DMS53 treated with DMSO at 0.1 percent for 48 hours (cell line): ENCODE results near the gene KCNQ2.

Experiments
- DNase-seq: peaks from one replicate; lab custom pipeline; 2025; ENCODE audit not compliant: unreplicated experiment; lab: John Stamatoyannopoulos, UW

KCNQ2 gene

DNA sequence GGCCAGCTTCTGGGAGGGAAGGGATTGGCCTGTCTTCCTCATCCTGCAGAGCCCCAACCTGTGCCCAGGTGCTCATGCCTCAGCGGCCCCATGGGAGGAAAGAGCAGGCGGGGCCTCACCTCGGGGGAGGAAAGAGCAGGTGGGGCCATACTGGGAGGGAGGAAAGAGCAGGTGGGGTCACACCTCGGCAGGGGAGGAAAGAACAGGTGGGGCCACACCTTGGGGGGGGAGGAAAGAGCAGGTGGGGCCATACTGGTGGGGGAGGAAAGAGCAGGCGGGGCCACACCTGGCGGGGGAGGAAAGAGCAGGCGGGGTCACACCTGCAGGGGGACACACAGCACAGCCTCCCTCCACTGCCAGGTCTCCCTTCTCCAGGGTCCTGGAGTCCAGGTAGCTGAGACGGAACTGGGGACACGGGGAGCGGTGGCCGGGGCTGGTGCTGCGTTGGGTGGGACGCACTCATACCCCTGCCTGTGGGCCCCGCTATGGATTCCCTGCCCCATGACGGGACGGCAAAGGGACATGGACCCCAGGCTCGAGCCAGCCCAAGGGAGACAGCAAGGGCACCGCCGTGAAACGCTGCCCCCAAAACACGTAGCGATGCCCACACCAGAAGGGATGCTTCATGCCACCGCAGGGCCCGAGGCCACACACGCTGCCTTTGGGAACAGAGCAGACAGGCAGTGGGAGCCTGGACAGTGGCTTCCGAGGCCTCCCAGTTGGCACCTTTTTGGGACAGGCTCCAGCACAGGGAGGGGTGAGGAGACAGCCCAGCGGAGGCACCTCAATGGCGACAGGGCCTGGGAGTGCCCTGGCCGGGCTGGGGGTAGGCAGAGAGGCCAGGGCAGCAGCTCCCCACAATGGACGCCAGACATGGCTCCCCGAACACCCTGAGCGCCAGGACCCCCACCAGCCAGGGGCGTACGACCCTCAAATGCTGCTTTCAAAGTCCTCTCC, 68.0 kb downstream of the KCNQ2 start:
- DNase-seq: no peak

DNA sequence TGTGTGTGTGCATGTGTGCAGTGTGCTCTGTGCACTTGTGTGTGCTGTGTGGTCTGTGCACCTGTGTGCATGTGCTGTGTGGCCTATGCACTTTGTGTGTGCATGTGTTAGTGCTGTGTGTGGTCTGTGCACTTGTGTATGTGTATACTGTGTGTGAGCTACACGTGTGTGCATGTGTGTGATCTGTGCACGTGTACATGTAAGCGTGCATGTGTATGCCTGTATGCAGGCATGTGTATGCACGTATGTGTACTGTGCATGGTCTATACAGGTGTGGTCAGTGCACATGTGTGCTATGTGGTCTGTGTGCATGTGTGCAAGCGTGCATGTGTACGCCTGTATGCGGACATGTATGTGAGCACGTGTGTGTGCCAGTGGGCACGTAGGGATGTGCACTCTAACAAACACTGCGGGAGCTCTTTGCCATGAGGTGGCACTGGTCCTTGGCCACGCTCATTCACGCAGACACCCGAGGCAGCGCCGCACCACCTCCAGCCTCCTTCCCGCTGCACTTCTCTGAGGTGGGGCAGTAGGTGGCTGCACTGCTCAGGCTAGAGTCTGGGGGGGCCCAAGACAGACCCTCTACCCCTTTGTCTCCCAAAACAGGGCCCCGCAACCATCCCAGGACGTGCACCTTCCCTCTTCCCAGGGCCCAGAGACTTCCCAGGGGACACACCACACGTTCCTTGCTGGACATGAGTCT, 68.9 kb downstream of the KCNQ2 start:
- DNase-seq: no peak

- DNase-seq: no peak
These were observed 69.6 kb downstream of the KCNQ2 start for GRCh38 chr20:63402860-63403220.

DNA sequence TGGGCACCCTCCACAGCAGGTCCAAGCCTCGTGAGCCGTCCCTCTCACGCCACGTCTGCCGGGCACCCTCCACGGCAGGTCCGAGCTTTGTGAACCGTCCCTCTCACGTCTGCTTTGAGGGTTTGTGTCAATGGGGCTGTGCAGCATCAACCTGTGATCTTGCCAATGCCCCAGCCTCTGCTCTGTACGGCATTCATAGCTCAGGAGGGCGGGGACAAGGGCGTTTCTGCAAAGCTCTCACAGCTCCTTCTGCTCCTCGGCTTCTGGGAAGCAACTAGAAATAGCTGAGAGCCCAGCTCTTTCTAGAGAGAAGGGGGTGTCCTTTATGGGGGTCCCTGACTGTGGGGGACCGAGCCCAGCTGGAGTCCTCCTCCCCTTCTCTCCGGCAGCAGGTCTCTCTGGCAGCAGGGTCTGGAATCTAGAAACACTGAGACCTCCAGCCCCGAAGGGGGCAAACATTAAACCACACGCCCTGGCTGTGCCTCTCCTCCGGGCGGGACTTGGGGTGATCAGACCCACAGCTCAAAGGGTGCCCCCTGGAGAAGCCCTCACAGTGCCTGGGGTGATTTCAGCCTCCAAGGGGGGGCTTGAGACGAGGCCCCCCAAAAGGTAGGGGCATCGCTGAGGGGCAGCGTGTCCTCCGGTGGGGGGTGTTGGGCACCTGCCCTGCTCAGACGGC, 70.1 kb downstream of the KCNQ2 start:
- no peak for DNase-seq

DNA sequence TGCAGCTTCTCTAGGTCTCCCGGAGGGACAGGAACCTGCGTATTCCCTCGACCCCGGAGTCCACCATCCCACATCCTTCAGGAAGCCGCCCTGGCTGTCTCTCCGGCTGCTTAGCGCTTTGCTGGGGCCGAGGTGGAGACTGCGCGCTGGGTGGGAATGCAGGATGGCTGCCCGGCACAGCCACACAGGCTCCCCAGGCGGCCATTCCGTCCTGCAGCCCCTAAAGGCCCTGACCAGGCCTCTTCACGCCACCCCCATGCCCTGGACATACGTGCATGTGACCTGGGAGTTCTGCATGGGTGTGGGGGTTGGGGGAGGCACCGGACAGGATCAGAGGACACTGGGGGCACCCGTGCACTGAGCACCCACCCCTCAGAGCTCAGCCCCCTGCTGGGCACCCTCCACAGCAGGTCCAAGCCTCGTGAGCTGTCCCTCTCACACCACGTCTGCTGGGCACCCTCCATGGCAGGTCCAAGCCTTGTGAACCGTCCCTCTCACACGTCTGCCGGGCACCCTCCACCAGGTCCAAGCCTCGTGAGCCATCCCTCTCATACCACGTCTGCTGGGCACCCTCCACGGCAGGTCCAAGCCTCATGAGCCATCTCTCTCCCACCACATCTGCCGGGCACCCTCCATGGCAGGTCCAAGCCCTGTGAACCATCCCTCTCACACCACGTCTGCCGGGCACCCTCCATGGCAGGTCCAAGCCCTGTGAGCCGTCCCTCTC, 70.9 kb downstream of the KCNQ2 start:
- no peak for DNase-seq

DNA sequence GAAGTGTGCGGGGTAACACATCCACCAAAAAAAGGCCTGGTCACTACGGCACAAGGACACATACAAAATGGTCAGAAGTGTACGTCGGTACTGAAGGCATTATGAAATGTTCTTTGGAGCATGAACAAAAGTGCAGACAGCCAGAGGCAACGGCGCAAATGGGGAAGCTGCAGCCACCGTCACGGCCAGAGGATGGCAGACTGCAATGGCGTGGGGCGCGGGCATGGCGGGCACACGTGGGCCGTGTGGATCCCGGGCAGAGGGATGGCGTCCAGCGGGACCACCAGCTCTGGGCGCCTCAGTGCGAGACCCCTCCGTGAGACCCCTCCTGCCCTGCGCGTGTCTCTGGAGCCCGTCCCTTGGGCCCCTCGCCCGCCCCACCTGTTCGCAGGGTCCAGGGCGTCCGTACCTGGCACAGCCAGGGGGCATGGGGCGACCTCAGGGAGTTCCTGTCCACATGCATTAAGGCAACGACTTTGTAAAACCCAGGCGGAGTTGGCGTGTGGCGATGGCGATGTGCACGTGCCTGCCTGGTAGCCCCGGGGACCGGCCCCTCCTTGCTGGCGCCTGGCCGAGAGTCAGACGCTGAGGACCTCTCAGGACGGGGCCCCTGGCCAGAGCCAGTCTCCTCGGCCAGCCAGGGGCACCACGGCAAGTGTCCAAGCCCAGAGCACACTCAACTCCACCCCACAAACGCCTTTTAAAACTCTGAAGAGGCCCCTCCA, 71.8 kb downstream of the KCNQ2 start:
- DNase-seq: no peak

- no peak for DNase-seq
These were observed 72.7 kb downstream of the KCNQ2 start for GRCh38 chr20:63399596-63400375.

- no peak for DNase-seq
These were observed 73.5 kb downstream of the KCNQ2 start for GRCh38 chr20:63398744-63399514.

DNA sequence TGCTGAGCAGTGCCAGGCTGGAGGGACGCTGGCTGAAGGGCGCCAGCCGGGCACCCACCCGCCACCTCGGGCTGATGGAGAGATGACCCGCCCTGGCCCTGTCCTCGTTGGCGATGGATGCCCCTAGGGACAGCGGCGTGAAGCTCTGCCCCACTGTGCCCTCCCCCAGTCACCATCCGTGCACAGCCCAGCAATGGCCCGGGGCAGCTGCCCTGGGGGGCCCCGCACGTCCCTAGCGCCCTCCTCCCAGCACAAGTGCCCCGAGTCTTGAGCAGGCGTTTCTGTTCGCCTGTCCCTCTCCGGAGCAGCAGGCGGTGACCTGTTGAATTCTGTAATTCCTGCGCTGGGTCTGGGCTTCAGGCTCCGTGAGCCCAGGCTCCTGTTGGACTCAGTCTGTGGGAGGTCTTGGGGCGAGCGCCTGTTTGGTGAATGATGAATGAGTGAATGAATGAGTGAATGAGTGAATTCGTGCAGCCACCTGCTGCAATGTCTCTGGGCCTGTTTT, 74.5 kb downstream of the KCNQ2 start:
- DNase-seq: no peak

GRCh38 chr20:63397155-63397843, 75.2 kb downstream of the KCNQ2 start:
- DNase-seq: no peak

- DNase-seq: no peak
These were observed 76.2 kb downstream of the KCNQ2 start for GRCh38 chr20:63396300-63396699.

GRCh38 chr20:63395723-63396122, 76.7 kb downstream of the KCNQ2 start:
- DNase-seq: no peak

- DNase-seq: no peak
These were observed 77.5 kb downstream of the KCNQ2 start for GRCh38 chr20:63394920-63395455.

DNA sequence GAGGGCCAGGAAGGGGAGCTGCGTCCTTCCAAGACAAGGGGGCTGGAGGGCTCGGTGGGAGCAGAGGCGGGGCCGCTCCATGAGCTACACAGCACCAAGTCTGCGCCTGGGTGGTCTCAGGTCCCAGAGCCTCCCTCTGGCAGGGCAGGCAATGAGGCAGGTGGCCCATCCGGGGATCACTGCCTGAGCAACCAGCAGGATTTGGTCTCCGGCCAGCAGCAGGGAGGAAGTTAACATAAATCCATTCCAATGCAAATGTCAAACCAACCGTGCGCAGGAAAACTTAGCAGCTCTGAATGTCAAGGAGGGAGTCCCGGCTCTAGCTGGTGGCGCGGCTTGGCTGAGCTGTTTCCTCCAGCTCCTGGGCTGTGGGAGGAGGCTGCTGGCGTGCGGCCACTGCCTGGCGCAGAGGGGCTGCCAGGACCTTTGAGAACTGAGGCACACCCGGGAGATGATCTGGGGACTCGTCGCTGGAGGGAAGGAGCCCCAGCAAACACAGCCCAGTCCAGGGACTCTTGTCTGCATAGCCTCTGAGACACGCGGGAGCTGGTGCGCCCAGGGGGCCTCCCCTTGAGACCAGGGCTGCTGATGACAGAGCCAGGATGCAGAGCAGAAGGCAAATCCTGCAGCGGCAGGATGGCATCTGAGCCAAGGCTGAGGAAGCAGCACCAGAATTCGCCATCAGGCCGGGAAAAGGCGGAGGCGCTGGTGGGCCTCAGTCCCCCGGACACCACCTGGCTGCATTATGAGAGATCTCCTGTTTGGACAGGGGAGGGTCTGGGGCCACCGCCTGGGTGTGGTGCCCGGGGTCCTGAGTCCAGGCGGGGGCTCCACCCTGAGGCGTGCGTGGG, 78.2 kb downstream of the KCNQ2 start:
- DNase-seq: no peak

DNA sequence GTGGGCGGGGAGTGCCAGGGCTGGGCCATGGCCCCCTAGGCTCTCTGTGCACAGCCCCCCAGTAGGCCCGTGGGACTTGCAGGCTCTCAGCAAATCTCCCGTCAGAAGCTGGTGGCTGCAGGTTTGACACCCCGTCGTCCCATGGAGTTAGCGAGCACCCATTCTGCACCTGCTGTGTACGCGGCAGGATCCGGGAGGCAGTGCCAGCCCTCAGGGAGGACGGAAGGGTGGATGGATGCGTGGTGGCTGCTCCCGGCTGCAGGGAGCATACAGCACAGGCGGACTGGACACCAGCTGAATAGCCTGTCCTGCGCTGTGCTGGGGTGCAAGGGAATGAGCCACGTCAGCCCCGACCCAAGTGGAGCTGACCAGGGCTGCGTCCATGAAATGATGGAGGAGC, 78.9 kb downstream of the KCNQ2 start:
- no peak for DNase-seq

- DNase-seq: no peak
These were observed 79.7 kb downstream of the KCNQ2 start for GRCh38 chr20:63392465-63393365.
